ENCODE results near the gene DDX41.
"Not testable (repeated sequence)": the region's sequence is repeated elsewhere in the genome, so short reads cannot be mapped to it uniquely, and the experiment has no call there.

DDX41 gene

DNA sequence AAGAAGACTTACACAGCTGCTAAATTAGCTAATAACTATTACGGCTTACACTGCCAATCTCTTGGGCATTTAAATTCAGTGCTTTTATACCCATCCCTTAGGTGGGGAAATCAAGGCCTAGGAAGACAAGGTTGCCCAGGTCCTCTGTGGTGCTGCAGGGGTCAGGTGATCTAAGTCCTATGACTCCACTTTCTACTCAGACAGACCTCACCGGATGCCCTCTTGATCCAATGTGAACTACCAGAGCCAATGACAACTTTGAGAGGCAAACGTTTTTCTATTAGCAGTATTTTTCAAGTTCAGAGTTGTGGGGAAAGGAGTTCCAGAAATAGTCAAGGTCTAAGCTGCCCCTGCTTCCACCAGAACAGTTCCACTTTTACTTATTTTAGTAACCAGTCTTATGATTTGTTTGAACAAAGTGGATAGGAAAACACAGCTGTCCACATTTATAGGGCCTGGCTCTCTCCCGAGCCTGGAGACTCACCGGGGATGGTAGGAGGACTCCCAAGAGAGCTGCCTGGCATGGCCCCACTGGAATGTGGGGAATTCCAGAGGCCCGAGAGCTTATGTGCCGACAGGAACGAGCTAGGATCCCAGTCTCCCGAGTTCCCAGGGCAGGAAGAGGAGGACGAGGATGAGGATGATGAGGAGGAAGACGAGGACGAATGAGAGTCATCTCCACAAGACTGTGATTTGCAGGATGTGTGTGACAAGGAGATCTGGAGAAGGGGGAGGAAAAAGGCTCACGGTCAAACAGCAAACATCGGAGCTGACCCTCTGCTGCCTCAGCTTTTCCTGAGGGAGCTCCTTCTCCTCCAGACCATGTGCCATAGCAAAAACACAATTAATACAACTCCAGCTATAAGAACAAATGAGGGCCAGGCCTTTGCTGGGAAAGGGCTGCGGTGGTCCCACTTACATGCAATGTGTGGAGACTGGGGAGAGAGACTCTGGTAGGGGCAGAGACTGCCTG, 20.9 kb upstream of the DDX41 start:
- DNase-seq (ENCODE audit: low spot score): no peak

DNA sequence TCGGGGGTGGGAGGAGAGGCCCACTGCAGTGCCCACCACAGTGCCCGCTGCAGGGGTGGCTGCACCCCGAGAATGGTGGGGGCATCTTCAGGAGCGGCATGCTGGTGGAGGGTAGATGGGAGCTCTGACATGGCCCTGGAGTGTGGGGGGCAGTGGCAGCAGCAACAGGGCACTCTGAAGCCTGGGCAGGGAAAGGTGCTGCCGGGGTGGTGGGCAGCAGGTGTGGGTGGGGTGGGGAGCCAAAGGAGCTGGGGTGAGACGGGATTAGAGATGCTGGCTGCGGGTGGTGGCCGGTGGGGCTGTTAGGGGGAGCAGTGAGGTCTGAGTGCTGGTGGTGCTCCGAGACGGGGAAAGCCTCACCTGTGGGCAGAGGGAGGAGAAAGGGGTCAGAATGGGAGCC, 19.6 kb upstream of the DDX41 start:
- no peak for DNase-seq (ENCODE audit: low spot score)

DNA sequence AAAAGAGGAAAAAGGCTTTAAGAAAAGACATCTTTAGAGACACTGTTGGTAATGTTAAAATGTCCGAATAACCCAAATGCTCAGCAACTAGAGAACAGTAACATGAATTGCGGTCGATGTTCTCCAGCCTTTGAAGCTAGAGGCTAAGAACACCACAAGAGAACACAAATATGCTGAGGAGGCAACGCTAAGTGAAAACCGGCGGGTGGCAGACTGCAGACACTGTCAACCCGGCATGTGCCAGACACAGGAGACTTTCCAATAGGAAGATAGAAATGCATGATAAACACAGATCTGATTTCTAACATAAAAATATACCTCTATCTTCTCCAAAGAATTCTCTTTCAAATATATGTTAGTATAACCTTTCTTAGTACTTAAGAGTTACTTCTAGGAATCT, 18.4 kb upstream of the DDX41 start:
- DNase-seq (ENCODE audit: low spot score): no peak

DNA sequence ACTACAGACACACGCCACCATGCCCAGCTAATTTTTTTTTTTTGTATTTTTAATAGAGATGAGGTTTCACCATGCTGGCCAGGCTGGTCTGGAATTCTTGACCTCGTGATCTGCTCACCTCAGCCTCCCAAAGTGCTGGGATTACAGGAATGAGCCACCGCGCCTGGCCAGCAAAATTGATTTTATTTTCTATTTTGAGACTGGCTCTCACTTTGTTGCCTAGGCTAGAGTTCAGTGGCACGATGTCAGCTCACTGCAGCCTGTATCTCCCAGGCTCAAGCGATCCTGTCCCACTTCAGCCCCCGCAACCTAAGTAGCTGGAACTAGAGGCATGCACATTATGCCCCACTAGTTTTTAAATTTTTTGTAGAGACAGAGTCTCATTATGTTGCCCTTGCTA, 17.7 kb upstream of the DDX41 start:
- DNase-seq (ENCODE audit: low spot score): not testable (repeated sequence)

DNA sequence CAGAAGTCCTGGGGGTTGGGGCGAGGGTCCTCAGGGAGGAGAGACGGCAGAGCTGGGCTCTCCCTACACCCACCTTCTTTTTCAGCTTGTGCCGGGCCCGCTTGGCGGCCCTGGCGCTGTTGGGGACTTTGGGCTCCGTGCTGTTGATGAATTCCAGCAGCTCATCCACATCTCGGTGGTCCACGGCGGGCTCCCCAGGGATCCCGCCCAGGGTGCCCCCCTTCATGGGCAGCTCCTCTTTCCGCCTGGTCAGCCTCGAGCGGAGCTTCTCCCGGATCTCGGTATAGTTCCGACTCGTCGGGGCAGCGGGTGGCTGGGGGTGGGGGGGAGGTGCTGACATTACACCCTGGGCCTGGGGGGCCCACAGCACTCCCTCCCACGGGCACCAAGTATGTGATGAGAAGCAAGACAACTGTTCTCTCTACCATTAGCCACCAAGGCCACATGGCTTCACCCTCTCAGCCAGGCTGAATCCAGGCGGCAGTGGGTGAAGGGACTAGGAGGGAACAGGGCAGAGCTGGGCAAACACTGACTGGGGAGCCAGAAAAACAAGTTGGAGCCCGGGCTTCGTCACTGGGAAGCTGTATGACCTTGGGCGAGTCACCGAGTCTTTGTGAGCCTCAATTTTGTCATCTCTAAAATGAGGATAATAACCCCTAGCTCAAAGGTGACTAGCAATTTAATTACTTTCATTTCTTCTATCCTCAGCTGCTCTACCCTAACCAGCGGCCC, 14.6 kb upstream of the DDX41 start:
- no peak for DNase-seq (ENCODE audit: low spot score)

DNA sequence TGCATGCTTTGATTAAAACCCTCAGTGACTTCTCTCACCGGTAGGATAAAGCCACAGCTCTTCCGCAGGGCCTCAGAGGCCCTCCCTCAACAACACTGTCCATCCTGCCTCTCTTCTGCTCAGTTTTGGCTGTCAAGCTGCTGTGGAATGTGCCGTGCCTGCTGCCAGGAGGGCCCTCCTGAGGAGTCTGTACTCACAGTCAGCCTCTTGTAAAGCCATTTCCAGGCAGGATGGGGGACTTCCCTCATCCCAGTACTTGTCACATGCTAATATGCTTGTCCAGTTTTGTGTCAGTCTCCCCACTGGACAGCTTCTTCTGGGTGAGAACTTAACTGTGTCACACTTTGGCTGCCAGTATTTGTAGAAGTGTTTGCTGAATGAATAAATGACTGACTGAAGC, 13.9 kb upstream of the DDX41 start:
- DNase-seq (ENCODE audit: low spot score): no peak

DNA sequence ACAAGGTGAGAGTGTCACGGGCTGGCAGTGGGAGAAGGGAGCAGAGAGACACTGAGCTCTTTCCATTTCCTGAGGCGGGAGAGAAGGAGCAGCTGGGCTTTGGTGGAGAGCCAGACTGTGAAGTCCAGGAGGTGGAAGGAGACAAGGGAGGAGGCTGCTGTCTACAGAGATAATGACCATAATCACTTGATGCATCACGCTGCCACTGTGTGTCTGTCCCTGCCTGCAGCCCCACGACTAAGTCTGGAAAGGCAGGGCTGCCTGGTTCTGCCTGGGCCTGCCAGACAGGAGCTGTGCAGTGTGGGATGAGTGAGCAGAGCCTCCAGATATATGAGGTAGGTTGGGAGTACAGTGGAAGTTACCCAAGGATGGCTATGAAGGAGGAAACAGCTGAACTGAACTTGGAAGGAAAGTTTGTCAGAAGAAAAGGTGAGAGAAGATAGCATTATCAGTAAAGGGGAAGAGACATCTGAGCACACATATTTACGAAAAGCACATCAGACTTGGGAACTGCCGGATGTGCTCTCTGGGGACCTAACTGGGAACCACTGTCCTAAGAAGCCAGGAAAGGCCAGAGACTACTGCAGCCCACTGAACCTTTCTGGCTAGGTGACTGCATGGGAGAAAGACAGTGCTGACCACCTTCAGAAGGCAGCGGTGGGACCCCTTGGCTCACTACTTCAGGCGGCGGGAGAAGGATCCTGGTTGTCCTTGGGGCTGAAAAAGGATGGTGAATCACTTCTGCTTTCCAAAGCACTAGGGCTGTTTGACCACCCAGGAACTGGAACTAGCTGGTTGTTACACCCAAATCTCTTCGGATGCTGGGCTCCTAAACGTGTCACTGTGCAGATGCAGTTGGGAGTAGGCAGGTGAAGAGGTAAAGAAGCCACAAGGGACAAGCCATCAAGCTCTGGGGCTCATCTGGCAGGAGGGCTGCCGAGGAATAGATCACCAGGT, 12.8 kb upstream of the DDX41 start:
- no peak for DNase-seq (ENCODE audit: low spot score)

DNA sequence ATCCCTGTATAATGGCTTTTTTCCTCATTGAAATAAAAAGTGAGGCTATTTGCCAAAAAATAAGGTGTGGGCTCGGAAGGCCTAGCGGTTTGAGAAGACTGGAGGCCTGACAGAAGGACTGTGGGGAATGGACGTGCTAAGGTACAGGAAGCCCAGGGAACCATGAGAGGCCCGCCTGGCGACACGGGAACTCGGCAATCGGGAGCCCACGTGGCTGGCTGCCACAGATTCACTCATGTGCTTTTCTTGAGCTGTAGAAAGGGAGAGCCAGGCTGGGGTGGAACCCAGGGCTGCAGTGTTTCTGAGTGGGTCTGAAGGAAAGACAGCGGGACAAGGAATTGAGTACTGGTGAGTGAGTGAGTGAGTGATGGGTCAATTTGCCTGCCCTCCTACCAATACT, 11.9 kb upstream of the DDX41 start:
- DNase-seq (ENCODE audit: low spot score): no peak

DNA sequence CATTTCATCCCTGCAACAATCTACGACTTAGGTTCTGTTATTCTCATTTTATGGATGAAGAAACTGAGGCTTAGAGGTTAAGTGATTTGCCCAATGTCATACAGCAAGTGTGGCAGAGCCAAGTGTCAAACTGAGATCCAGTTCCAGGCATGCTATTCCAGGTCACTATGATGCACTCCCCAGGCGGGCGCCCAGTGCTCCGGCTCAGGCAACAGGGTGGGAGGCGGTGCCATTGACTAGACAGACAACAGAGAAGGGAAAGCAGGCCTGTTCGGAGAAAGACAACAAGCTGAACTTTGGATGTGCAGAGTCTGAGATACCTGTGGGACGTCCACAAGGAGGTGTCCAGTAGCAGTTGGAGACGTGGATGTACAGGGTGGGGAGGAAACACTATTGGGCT, 10.8 kb upstream of the DDX41 start:
- DNase-seq (ENCODE audit: low spot score): no peak

DNA sequence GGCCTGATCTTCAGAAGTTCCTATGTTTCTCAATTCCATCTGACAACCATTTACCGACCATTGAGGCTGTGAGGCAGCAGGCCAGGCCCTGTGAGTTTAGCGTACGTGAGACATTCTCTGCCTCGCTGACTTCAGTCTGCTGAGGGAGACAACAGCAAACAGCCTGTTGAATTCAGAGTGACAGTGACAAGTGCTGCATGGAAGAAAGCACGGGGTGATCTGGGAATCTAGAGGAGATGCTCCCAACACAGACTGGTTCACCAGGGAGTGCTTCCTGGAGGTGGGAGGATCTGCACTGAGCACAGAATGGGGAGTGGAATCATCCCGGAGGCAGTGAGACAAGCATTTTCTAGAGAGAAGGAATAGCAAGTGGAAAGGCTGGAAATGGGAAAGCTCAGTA, 10.0 kb upstream of the DDX41 start:
- no peak for DNase-seq (ENCODE audit: low spot score)

DNA sequence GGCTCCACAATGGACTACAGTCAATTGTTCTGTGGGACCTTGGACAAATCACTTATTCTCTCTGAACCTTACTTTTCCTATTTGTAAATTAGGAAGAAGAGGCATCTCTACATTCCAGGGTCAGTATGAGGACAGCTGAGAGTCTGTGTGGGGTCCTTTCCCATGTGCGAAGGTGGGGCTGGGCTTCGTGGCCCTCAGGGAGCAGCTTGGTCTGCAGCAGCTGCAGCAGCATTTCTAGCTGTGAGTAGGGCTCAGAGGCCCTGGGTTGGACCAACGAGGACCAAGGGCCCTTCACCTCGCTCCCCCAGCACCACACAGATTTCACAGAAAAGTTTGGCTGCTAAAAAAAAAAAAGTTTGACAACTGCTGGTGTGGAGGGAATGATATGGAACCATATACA, 9.4 kb upstream of the DDX41 start:
- DNase-seq (ENCODE audit: low spot score): no peak

DNA sequence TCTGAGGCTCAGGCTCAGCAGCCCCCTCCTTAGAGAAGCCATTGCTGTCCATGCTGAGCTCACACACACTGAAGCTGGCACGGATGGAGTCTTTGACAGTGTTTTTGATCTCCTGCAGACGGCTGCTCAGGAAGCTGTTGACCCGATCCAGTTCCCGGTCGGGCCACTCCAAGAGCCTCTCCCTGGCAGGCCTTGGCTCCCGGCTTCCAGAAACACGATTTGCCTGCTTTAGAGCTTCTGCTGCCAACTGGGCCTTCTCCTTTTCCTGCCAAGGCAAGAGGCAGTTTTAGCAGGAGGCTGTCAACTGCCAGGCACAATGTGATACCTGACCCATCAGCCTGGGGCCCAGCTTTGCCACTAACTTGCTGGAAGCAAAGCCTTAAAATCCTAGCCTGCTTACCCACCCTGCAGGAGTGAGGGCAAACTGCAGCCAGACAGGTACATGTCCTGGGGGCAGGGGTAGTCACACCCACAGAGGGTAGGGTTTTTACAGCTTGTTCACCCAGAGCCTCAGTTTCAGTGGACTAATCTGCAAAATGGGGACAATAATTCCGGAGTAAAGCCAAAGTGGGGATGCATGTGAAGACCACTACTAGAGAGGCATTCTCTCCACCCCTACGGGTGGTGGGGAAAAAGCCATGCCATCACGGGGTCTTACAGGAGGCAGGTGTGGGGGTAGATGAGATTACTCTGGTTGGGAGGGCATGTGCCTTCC, 8.3 kb upstream of the DDX41 start:
- no peak for DNase-seq (ENCODE audit: low spot score)

DNA sequence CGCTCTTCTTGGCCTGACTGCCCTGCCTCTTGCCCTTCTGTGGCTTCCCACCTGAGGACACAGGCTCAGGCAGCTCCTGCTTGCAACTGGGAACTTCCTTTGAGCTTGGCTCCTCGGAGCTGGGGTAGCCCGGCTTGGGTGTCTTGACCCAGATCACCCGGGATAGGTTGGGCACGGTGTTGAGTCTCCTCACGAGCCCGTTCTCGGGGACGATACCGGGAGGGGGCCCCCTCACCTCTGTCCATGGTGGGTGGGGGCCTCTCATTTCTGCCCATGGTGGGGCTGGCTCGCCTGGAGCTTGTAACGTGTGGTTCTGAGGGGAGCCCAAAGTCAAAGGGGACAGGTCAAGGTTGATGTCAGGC, 7.8 kb upstream of the DDX41 start:
- no peak for DNase-seq (ENCODE audit: low spot score)

DNA sequence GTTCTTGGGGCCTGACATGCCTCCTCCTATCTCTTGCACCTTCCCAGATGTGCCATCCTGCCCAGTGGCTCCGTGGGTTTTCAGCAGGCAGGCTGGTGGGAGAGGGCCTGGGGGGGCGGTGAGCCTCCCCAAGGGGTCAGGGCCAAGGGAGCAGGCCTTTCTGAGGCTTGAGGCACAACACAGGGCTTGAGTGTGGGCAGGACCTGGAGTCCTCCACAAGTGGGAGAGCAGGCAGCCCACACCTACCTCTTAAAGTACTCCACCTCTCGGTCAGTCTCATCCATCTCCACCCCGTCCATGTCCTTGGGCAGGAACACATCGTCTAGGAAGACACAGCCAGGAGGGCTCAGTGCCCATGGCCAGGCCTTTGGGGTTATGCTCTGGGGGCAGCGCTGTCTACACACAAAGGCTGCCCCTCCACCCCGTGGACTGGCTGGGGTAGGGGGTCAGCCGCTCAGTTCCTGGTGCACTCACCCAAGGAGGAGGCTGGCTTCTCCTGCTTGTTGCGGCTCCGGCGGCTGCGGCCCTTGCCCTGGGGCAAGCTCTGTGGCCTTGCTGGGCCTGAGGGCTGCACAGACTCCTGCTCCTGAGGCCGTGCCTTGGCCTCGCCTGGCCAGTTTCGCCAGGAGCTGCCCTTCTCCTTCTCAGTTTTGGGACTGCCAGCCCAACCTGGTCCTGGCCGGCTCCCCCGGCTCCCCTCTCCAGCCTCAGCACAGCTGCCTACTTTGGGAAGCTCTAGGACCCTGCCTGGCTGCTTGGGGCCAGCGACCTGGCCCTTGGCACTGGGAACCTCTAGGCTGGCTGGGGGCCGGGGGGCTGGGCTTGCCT, 7.2 kb upstream of the DDX41 start:
- DNase-seq (ENCODE audit: low spot score): no peak

DNA sequence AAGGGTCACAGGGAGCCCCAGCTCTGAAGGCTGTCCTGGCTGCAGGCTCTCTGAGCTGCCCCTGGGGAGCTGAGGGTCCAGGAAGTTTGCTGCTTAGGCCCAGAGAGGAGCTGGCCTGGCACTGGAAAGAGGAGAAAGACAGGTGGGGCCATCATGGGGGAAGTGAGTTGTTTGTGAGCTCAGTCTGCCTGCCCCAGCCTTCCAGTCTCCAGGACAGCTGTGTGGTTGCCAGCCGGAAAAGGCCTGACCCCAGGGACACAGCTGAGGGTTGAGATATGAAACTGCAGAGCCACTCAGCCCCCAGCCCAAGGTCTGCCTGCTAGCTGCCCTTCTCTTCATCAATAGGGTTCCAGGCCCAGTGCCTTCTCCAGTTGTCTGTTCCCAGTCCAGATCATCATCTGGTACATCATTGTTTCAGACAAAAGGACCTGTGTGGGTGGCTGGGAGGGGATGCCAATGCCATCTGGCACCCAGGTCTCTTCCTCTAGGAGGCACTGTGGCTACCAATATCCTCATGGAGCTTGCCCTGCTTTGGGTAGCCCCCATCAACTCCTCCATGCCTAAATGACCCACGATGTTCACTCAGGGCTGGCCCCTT, 4.3 kb upstream of the DDX41 start:
- no peak for DNase-seq (ENCODE audit: low spot score)

DNA sequence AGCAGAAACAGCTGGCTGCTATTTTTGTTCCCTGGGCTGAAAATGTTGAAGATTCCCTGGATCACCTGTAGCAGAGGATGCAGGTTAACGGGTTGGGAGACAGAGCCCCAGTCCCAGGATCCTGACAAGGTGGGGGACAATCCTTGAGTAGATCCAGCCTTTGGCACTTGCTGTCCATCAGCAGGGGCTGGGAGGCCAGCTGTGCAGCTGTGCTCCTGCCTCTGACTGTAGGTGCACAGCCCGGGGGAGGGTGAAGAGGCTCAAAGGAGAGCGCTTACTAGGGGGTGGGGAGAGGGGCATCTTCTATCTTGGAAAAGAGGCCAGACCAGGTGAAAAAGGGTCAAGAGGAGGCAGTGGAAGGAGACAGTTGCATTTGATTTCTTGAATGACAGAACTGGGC, 3.5 kb upstream of the DDX41 start:
- DNase-seq (ENCODE audit: low spot score): no peak

DNA sequence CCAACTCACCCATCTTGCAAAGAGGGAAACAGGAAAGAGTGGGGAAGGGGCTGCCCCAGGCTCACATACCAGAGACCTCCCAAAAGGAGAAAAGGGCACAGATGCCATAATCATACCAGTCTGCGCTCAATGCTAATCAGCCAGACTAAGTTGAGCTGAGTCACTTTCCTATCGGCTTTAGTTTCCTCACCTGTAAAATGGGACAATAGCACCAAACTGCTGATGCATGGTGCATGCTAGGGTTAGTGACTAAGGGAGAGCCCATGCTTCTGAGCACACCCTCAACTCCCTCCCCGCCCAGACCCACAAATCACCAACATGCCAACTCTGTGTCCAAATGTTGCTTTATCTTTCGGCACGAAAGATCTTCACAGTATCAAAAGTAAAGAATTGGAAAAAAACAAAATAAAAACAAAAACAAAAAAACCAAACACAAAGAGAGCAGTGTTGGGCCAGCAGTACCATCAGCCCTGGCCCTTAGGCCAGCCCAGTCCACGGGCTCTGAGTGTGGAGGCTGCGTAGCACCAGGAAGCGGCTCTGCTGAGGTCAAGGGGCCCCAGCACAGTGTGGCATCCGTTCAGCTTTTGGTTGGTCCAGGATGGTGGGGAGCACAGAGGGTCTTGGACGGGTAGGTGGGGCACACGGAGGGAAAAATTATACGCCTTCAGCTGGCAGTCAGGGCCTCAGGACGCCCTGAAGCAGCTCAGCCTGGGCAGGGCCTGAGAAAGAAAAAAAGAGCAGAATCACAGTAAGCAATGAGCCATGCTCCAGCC, 2.9 kb upstream of the DDX41 start:
- no peak for DNase-seq (ENCODE audit: low spot score)

DNA sequence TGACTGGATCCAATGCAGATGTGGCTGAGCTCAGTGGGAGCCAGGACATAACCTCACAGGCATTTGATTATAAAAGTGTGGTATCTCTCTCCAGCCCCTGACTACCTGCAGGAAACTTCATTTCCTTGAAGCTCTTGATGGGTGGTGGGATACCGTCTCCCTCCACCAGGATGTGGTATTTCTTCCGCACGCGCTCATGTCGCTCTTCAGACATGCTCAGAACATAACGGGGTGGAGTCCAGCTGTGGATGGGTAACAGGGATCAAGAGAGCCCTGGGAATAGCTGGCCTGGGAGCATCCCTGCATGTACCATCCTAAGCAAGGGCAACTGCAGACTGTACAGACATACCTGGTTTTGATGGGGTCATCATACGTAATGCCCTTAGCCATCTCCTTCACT, 1.2 kb downstream of the DDX41 start:
- DNase-seq (ENCODE audit: low spot score): no peak

DNA sequence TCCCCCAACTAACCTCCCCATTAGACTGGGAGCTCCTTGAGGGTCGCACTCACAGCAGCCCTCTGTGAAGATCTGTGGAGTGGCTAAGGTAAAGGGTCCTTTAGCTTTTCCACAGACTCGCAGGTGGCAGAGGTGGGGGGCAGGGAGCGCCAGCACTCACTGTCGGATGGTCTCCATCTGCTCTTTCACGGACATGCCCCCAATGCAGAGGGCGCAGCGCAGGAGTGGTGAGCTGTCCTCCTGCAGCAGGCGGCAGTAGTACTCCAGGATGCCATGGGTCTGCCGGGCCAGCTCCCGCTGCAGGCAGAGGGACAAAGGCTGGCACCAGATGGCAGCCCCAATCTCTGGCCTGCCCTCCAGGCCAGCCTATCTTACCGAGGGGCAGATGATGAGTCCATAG, 2.2 kb downstream of the DDX41 start:
- DNase-seq (ENCODE audit: low spot score): no peak

DNA sequence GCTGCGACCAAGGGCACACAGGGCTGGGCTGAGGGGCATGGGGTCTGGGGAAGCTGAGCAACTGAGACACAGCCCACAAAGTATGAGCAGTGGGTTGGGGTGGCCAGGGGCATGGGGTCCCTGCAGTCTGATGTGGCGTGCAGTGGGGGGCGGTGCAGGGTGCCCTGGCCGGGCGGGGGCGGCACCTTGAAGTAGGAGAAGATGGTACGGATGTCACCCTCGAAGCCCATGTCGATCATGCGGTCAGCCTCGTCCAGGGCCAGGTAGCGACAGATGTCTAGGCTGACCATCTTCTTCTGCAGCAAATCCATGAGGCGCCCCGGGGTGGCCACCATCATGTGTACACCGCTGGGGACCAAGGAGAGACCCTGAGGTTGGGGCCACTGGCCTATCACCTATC, 3.3 kb downstream of the DDX41 start:
- no peak for DNase-seq (ENCODE audit: low spot score)

All from SW480 (cell line).